ENCODE results near the gene NAA80.

DNA sequence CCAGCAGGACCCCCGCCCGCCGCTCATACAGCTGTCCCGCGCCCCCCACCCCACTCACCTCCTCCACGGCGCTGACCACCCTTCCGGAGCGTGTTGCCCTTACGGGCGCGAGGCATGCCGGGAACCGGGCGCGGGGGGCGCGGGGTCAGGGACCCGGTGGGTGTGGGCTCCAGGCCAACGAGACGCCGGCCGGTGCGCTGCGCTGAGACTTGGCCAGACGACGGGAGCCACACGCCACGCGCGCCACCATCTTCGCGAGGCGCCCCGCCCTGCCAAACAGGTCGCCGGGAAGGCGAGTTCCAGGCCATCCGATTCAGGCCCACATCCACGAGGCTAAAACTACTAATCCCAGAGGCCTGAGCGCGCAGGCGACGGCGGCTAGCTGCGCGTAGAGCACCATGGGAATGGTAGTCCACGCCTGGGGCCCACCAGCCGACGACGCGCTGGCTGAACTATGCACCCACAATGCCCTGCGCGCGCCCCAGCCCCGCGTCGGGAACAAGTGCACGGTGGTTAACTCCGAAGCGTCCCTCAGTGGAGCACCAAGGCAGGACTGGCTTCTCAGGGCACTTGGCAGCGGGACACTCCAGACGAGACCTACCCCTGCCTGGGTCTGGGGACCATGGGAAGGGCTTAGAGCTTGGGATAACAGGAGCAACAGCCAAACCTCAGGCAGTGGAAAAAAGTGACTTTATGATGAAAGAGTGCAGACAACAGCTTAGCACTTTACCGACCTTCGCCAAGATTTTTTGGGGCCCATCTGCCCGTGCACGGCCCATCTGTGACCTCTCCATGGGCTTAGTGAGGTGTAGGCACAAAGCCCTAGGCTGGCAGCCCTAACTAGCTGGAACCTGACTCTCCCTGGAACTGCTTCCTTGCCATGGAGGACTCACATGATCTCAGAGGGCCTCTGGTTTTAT is 6.8 kb downstream of the NAA80 start, which contains the start of gene IFRD2:
- TF ChIP-seq POLR2AphosphoS5 (IDR thresholded peaks at IDR 0.05; ENCODE audit: low read length) (peak; percentile 70), MXI1 (IDR thresholded peaks at IDR 0.05; ENCODE audit: low read depth, low read length) (peak; percentile 96), TCF12 (IDR thresholded peaks at IDR 0.05; ENCODE audit: low read depth, low read length) (no peak), CBX3 (IDR thresholded peaks at IDR 0.05; ENCODE audit: borderline replicate concordance, low read depth) (no peak), RAD21 (IDR thresholded peaks at IDR 0.05; ENCODE audit: insufficient read depth, low read depth, low read length) (no peak)
- TF ChIP-seq, protein P1, sequence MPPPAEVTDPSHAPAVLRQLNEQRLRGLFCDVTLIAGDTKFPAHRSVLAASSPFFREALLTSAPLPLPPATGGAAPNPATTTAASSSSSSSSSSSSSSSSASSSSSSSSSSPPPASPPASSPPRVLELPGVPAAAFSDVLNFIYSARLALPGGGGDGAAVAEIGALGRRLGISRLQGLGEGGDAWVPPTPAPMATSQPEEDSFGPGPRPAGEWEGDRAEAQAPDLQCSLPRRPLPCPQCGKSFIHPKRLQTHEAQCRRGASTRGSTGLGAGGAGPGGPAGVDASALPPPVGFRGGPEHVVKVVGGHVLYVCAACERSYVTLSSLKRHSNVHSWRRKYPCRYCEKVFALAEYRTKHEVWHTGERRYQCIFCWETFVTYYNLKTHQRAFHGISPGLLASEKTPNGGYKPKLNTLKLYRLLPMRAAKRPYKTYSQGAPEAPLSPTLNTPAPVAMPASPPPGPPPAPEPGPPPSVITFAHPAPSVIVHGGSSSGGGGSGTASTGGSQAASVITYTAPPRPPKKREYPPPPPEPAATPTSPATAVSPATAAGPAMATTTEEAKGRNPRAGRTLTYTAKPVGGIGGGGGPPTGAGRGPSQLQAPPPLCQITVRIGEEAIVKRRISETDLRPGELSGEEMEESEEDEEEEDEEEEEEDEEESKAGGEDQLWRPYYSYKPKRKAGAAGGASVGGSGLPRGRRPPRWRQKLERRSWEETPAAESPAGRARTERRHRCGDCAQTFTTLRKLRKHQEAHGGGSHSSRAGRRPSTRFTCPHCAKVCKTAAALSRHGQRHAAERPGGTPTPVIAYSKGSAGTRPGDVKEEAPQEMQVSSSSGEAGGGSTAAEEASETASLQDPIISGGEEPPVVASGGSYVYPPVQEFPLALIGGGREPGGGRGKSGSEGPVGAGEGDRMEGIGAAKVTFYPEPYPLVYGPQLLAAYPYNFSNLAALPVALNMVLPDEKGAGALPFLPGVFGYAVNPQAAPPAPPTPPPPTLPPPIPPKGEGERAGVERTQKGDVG (CRISPR knock-in tag; IDR thresholded peaks at IDR 0.05): no peak
- TF ChIP-seq, protein P2, sequence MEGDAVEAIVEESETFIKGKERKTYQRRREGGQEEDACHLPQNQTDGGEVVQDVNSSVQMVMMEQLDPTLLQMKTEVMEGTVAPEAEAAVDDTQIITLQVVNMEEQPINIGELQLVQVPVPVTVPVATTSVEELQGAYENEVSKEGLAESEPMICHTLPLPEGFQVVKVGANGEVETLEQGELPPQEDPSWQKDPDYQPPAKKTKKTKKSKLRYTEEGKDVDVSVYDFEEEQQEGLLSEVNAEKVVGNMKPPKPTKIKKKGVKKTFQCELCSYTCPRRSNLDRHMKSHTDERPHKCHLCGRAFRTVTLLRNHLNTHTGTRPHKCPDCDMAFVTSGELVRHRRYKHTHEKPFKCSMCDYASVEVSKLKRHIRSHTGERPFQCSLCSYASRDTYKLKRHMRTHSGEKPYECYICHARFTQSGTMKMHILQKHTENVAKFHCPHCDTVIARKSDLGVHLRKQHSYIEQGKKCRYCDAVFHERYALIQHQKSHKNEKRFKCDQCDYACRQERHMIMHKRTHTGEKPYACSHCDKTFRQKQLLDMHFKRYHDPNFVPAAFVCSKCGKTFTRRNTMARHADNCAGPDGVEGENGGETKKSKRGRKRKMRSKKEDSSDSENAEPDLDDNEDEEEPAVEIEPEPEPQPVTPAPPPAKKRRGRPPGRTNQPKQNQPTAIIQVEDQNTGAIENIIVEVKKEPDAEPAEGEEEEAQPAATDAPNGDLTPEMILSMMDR (IDR thresholded peaks at IDR 0.05 in 2 of 3, conservative IDR thresholded peaks at IDR 0.05 in 1 of 3; ENCODE audit: control insufficient read depth in 2 of 3, extremely low read depth in 1 of 3, insufficient read depth in 1 of 3, low read depth in 3 of 3, low read length in 3 of 3): no peak
- TF ChIP-seq, protein P3, sequence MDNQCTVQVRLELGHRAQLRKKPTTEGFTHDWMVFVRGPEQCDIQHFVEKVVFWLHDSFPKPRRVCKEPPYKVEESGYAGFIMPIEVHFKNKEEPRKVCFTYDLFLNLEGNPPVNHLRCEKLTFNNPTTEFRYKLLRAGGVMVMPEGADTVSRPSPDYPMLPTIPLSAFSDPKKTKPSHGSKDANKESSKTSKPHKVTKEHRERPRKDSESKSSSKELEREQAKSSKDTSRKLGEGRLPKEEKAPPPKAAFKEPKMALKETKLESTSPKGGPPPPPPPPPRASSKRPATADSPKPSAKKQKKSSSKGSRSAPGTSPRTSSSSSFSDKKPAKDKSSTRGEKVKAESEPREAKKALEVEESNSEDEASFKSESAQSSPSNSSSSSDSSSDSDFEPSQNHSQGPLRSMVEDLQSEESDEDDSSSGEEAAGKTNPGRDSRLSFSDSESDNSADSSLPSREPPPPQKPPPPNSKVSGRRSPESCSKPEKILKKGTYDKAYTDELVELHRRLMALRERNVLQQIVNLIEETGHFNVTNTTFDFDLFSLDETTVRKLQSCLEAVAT (IDR thresholded peaks at IDR 0.05): peak; percentile 21; the same call in 1 of the 2 replicates

Measured in GM12878 (cell line).